ENCODE measurements around the gene KRT17. TPM values are rescaled to one million over a fixed set of nuclear protein-coding genes. Genes with fewer than 3 reads are reported as not detected.

Gene KRT17
- total RNA-seq, 1 experiment from 2014 or later = 1.9 TPM

DNA sequence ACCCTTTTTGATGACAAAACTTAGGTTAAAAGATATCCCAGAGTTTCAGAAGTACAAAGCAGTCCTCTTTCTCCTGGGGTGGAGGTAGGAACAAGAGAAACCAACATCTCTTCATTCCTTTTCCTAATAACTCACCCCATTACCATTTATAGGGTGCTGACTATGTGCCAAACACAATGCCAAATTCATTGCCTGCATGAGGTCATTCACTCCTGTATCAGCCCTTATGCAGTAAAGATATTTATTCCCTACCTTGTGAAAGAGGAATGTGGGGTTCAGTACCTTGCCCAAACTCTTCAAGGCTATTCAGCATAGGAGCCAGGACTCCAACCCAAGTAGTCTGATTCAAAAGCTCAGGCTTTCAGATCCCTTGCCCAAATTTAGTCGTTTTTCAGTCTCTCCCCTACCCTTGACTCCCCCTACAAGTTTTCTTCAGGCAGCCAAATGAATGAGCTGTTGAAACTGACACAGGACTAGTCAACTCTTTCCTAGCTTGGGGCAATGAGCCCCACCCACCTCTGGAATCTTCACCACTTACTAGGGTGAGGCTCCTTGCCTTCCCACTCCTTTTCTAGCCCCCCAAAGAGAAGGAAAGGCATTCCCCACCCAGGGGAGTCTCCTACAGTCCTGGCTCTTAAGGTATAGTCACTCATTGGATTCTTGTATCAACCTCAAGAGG, 43.5 kb downstream of the KRT17 start:
- BruUV-seq (replicated peaks) = no TSS peak
- intact Hi-C loops (cut with micrococcal nuclease; ENCODE audit: unreplicated experiment) = no loop called here
- no peak for DNase-seq (ENCODE audit: low read depth, low spot score)

GRCh38 chr17:41580244-41580575, 44.2 kb downstream of the KRT17 start:
- in situ Hi-C loops (cut with HindIII; ENCODE audit: low pct_unique_long_range_greater_than_20kb, low sequenced_read_pairs) (no loop called here), intact Hi-C loops (cut with micrococcal nuclease; ENCODE audit: unreplicated experiment) (no loop called here)
- H3K9me3 ChIP-seq (ENCODE audit: control insufficient read depth, insufficient read depth, low read depth, low read length) = no peaks in the 10 kb centered on the region
- peaks cover 9% of the 10 kb centered on the region; the same call in 1 of the 2 replicates for H3K4me1 ChIP-seq (ENCODE audit: control insufficient read depth, insufficient read depth, low read length)
- ChIA-PET CTCF (interaction anchor here (0.6 to 1.8 kb wide), 7 partner anchors 12 to 83 kb away, joined by 3 to 23 read pairs (median 3); no protein-coding TSS in a partner anchor), POLR2A (no interaction called here)
- H3K27me3 ChIP-seq (ENCODE audit: control insufficient read depth, insufficient read depth, low read length) = no peaks in the 10 kb centered on the region
- BruUV-seq (replicated peaks) = no TSS peak
- TF ChIP-seq SIN3A (IDR thresholded peaks at IDR 0.05; ENCODE audit: borderline replicate concordance, insufficient read depth, low read depth, low read length) (no peak), POLR2AphosphoS5 (IDR thresholded peaks at IDR 0.05; ENCODE audit: low read depth, low read length) (no peak), REST (IDR thresholded peaks at IDR 0.05; ENCODE audit: insufficient read depth in 1 of 2, low read depth in 2 of 2, low read length in 1 of 2) (no peak), CTCF (IDR thresholded peaks at IDR 0.05) (no peak), TCF7L2 (IDR thresholded peaks at IDR 0.05; ENCODE audit: low read depth, low read length) (no peak)
- DNase-seq (ENCODE audit: low read depth, low spot score) = no peak
- H3K4me3 ChIP-seq (ENCODE audit: low read depth in 2 of 2, low read length in 2 of 2) = no peak overlapping the region
- no peaks in the 10 kb centered on the region for H3K36me3 ChIP-seq (ENCODE audit: control insufficient read depth, insufficient read depth, low read length)
- peak overlapping the region; percentile 18 for H3K27ac ChIP-seq (ENCODE audit: low read length)
- no peak for ATAC-seq

More for the DNA sequence above, 43.5 kb downstream of the KRT17 start:
- Histone ChIP-seq H3K9me3 (ENCODE audit: control insufficient read depth, insufficient read depth, low read depth, low read length) (no peaks in the 10 kb centered on the region), H3K27me3 (ENCODE audit: control insufficient read depth, insufficient read depth, low read length) (no peaks in the 10 kb centered on the region), H3K4me3 (ENCODE audit: low read depth in 2 of 2, low read length in 2 of 2) (no peak overlapping the region), H3K4me1 (ENCODE audit: control insufficient read depth, insufficient read depth, low read length) (peaks cover 9% of the 10 kb centered on the region; the same call in 1 of the 2 replicates), H3K36me3 (ENCODE audit: control insufficient read depth, insufficient read depth, low read length) (no peaks in the 10 kb centered on the region), H3K27ac (ENCODE audit: low read length) (no peak overlapping the region; the same call in 1 of the 2 replicates)
- POLR2A ChIA-PET = no interaction called here
- CTCF ChIA-PET = interaction anchor here (1.9 kb wide), 1 partner anchor 68 kb away, joined by 9 read pairs; no protein-coding TSS in a partner anchor
- TF ChIP-seq SIN3A (IDR thresholded peaks at IDR 0.05; ENCODE audit: borderline replicate concordance, insufficient read depth, low read depth, low read length) (no peak), TCF7L2 (IDR thresholded peaks at IDR 0.05; ENCODE audit: low read depth, low read length) (no peak), POLR2AphosphoS5 (IDR thresholded peaks at IDR 0.05; ENCODE audit: low read depth, low read length) (no peak), CTCF (IDR thresholded peaks at IDR 0.05) (no peak), REST (IDR thresholded peaks at IDR 0.05; ENCODE audit: insufficient read depth in 1 of 2, low read depth in 2 of 2, low read length in 1 of 2) (no peak)
- ATAC-seq = no peak
- in situ Hi-C loops (cut with HindIII; ENCODE audit: low pct_unique_long_range_greater_than_20kb, low sequenced_read_pairs) = no loop called here

Data from Panc1 (cell line).